ENCODE results near the gene ALDOA.
A peak's percentile ranks its signal among the peaks of the same experiment; 100 is the strongest.
"Not testable (repeated sequence)": the region's sequence is repeated elsewhere in the genome, so short reads cannot be mapped to it uniquely, and the experiment has no call there.

ALDOA gene

DNA sequence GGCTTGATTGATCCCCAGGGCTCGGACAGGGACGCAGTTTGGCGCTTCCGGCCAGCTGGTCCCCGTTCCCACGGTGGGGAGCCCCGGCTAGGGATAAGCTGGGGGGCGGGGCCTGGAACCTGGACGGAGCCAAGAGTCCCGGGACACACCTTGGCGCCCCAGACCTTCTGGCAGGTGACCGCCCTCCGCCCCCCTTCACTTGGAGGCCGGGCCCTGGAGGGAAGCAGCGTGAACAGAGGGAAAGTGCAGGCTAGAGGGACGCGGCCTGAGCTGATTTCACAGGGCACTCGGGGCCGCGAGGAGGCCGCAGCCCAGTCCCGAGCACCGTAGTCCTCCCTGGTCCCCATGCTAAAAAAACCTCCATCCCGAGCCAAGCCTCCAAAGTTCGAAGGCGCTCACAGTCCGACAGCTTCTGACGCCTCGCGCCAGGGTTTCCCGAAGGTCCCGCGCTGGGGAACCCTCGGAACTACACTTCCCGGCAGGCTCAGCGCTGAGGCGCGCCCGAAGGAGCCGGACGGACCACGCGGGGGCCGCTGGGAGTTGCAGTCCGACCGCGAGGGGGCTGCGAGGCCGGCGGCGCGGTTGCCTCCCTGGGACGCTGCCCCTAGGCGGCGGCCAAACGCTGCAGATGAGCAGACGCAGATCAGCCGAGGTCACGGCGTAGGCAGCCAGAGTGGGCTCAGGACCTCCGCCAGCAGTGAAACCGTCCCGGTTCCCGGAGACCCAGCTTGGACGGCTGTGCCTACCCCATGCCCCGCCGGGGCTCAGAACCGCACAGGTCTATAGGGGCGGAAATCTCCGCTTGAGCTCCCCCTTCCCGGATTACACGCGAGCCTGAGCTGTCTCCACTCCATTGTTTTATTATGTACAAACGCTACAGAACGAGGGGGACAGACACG is 26.2 kb downstream of the ALDOA start, which contains the start of gene TBX6:
TSS of gene TBX6 (minus strand) at position 451 of the 899 bp plus-strand sequence. CDS start 731 bp downstream, outside the sequence.
- peak; percentile 89 for DNase-seq (ENCODE audit: low read depth)

GRCh38 chr16:30092373-30093010 is 26.9 kb downstream of the ALDOA start:
- peak; percentile 28 for DNase-seq (ENCODE audit: low read depth)

DNA sequence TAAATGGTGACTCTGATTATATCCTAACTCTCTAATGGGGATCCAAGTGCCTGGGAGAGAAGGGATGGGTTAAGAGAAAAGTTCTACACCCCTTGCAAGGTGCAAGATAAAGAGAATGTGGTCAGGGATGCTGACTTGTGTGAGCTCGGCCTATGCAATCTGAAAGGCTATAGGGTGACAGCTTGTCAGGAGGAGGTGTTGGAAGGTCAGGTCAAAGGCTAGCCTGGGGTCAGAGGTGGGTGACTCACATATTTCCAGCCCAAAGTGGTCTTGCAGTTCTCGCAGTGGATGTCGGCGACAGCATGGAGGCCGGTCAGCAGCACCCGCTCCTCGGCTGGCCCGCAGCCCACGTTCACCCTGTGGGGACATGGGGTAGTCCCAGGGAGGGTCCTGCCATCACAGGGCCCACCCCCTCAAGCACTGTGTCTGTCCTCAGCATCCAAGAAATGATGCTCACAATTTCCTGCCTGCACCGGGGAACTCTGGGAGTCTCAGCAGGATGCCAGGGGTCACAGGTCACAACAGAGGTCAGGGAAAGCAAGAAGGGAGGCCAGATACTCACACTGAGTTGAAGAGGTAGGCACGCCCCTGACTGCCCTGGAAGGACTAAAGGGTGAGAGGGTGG is 29.1 kb downstream of the ALDOA start:
- no peak for DNase-seq (ENCODE audit: low read depth)

DNA sequence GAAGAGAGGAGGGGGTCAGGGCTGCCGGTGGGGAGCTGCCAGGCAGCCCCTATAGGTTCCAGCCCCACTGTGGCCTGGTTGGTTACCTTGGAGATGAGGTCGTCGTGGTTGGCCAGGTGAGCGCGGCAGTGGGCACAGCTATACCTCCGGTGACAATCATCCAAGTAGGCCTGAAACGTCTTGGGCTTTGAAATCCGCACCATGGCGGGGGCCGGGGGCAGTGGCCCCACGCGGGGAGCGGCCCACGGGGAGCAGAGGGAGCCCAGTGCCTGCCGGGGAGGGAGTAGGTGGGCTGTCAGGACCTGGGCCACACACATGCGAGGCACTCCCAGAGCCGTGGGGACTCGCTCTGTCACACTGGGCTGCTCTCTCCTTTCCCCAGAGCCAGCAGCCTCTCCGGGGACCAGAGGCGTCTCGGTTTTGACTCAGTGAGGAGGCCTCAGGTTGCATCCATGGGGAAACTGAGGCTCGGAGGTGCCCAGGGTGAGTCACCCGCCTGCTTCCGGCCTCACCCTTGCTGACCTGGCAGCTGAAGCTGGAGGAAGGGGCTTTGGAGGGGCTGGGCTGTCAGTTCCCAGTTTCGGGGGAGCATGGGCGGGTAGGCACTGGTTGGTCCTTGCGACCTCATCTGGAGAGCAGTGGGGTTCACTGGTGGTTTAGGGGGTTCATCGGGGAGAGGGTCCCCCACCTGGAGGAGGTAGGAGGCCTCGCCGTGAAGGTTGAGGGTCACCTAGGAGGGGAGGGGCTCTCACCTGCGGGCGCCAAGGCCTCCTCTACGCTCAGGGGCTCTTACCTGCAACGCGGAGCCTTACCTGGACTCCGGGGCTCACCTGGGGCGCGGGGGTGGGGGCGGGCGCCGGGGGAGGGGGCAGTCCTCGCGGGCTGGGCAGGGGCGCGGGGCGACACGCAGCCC is 29.9 kb downstream of the ALDOA start:
- DNase-seq (ENCODE audit: low read depth), result no peak

DNA sequence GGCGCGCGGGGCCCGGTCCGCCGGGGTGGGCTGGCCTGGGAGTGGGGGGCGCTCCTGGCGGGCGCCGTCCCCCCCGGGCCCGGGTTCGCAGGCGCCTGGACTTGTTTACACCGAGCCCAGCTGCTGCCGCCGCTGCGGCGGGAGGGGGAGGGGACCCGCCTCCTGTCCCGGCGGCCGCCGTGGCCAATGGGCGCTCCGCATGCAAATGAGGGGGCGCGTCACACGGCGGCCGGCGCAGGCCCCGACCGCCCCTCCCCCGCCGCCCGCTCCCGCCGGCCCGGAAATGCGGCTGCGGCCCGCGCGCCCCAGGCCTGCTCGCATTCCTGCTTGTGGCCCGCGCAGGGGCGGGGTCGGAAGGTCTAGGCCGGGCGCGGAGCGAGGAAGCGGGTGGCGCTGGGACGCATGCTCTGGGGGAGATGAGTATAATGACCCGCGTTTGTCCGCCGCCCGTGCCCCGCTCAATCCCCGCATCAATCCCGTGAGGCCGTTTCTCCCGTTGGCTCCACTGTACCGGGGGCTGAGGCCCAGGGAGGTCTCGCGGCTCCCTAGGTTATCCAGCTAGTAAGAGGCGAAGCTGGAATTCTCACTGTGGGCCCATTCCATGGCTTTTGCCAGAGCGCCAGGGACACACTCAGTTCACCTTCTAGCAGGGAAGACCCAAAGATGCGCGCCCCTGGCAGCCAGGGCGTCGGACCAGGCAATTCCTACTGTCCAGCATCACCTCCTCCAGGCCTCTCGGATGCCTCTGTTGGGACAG is 30.7 kb downstream of the ALDOA start, which contains the start of gene YPEL3:
TSS of gene YPEL3 (minus strand) at position 109 of the 757 bp plus-strand sequence. CDS start 731 bp downstream, outside the sequence.
- peak; percentile 79 for DNase-seq (ENCODE audit: low read depth)

- DNase-seq (ENCODE audit: low read depth), result no peak
Observed at GRCh38 chr16:30096862-30097563, 31.5 kb downstream of the ALDOA start.

DNA sequence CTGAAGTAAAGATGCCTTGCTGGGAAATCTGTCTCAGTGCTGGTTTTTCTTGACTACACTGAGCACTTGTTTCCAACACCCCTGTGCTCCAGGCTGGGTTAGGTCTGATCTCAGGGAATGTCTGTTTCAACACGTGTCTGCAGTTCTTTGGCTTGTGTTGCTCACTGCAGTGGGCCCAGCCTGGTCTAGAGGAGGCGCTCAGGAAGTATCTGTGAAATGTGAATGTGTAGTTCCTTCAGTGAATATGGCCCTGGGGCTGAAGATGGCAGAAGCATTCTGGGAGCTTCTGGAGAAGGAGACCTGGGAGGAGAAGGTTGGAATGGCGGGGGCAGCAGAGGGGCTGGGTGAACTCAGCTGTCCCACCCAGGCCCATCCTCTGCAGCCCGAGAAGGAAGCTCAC is 38.5 kb downstream of the ALDOA start:
- no peak for DNase-seq (ENCODE audit: low read depth)

- DNase-seq (ENCODE audit: low read depth), result no peak
Observed at GRCh38 chr16:30104492-30104891, 38.9 kb downstream of the ALDOA start.

GRCh38 chr16:30108059-30108850 is 42.7 kb downstream of the ALDOA start:
- no peak for DNase-seq (ENCODE audit: low read depth)

DNA sequence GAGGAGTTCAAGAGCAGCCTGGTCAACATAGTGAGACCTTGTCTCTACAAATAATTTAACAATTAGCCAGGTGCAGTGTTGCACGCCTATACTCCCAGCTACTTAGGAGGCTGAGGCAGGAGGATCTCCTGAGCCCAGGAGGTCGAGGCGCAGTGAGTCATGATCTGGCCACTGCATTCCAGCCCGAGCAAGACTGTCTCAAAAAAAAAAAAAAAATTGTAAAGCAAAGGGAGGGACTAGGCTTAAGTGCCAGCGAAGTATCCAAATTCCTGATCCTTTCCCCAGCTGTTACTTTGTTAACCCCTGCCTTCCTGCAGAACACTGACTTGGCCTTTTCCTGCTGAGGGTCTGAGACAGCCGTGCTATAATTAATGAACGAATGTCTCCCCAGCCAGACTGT is 45.1 kb downstream of the ALDOA start:
- no peak for DNase-seq (ENCODE audit: low read depth)

DNA sequence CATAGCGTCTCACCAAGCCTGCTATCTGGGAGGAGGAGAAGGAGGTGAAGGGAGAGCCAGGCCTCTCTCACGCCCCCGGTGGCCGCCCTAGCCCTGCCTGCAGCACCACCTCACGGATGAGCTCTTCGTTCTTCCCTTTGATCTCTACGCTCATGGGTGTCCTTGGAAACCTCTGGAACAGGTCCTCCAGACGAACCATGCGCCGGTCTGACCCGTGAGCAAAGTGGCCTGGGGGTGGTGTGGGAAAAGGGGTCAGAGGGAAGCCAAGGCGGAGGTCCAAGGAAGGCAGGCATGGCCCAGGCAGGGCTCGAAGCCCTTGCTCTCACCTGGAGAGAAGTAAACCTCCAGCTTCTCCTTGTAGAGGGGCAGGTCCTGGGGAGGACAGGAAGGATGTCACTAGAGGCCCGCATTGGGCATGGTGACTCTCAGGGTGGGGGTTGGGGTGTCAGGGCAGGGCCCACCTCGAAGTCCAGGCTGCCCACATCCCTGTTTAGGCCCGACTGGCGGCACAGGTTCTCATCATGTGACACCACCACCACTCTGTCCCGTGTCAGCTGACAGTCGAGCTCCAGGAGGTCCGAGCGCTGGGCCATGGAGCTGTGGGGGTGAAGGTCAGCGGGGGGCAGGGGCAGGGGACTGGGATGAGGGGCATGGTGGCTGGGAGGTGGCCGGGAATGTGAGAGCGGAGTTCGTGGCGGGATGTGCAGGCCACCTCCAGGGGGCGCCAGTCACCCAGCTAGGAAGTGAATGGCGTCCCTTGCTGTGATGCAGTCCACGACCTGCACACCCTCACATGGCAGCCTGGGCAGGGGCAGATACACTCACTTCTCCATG is 46.9 kb downstream of the ALDOA start:
- peak; percentile 25 for DNase-seq (ENCODE audit: low read depth)

- DNase-seq (ENCODE audit: low read depth), result no peak
Observed at GRCh38 chr16:30113031-30113710, 47.6 kb downstream of the ALDOA start, which contains the start of gene GDPD3. TSS of gene GDPD3 (minus strand) at chr16:30113537. CDS start at chr16:30113478, 59 bp downstream.

DNA sequence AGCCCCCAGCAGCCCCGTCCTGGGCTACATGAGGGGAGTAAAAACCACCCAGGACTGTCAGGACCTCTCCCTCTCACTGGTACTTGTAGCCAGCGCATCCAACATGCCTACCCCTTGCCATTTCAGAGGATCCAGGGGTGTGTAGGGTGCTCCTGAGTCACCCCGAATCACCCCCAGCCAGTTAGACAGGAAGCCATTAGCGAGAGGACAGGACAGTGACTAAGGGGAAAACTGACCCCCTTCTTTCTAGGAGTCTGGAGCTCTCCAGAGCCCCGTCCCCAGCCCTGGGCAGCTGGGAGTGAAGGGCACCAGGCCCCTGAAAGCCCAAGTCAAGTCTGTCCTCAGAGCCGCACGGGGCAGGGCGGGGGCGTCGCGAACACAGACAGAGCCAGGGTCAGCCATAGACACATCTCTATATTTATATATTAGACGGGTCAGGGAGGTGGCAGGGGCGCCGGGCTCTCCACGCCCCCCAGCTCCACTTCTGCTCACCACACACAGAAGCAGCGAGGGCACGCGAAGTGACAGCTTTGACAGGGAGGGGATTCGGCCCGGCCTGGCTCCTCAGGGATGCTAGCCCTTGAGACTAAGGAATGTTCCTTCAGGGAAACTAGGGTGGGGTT is 48.3 kb downstream of the ALDOA start:
- no peak for DNase-seq (ENCODE audit: low read depth)

DNA sequence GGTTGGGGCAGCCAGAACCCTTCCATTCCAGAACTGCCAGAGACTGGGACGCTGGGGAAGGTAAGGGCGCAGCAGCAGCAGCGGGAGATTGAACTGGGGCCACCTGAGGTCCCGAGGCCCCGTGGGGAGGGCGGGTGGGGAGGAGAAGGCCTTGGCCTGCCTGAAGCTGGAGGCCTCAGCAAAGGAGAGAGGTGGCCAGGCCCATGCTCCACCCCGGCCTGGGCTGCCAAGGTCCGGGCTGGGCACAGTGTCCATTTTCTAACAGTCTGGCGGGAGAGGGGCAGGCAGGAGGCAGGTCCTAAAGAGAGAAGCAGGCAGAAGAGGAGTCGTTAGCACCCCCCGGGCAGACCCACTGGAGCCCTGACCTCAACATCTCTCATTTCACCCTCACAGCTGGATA is 48.9 kb downstream of the ALDOA start:
- no peak for DNase-seq (ENCODE audit: low read depth)

DNA sequence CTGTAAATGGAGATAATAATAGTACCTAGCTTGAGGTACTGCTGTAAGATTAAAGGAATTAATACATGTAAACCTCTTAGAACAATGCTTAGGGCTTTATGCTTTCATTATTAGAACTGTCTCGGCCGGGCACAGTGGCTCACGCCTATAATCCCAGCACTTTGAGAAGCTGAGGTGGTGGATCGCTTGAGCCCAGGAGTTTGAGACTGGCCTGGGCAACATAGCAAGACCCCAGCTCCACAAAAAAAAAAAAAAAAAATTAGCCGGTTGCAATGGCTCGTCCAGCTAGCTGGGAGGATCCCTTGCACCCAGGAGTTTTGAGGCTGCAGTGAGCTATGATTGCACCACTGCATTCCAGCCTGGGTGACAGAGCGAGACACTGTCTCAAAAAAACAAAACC is 49.3 kb downstream of the ALDOA start:
- DNase-seq (ENCODE audit: low read depth), result not testable (repeated sequence)

DNA sequence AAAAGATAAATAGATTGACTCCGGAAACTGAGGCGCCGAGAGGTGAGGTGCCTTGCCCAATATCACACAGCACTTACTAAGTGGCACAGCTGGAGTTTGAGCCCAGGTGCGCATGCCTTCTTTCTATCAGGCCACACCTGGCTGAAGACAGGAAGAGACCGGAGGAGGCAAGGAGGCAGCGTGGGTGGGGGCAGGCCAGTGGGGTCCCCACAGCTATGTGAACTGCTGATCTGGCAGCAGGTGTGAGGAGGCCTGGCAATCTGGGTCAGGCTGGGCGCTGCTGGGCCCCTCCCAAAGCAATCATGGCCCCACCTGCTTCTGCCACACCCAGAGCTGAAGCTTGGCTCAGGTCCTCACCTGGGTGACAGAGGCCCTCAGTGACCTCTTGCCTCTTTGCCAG is 49.7 kb downstream of the ALDOA start:
- DNase-seq (ENCODE audit: low read depth), result no peak

Measured in stimulated activated CD8-positive, alpha-beta memory T cell treated with anti-CD3 and anti-CD28 coated beads, Interleukin-12 subunit alpha, Interleukin-12 subunit beta, amount 100 ng/mL, for 4 hours (primary cell).